Left forelimb (tissue), 1 donor: ENCODE measurements around the gene MYL5.
"Not testable (repeated sequence)": the region's sequence is repeated elsewhere in the genome, so short reads cannot be mapped to it uniquely, and the experiment has no call there.

Experiments used
- DNase-seq: peaks from one replicate; pipeline ENCODE4 v3.0.0-alpha.2; 2018; ENCODE audit warnings: low spot score

MYL5 gene, protein sequence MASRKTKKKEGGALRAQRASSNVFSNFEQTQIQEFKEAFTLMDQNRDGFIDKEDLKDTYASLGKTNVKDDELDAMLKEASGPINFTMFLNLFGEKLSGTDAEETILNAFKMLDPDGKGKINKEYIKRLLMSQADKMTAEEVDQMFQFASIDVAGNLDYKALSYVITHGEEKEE

DNA sequence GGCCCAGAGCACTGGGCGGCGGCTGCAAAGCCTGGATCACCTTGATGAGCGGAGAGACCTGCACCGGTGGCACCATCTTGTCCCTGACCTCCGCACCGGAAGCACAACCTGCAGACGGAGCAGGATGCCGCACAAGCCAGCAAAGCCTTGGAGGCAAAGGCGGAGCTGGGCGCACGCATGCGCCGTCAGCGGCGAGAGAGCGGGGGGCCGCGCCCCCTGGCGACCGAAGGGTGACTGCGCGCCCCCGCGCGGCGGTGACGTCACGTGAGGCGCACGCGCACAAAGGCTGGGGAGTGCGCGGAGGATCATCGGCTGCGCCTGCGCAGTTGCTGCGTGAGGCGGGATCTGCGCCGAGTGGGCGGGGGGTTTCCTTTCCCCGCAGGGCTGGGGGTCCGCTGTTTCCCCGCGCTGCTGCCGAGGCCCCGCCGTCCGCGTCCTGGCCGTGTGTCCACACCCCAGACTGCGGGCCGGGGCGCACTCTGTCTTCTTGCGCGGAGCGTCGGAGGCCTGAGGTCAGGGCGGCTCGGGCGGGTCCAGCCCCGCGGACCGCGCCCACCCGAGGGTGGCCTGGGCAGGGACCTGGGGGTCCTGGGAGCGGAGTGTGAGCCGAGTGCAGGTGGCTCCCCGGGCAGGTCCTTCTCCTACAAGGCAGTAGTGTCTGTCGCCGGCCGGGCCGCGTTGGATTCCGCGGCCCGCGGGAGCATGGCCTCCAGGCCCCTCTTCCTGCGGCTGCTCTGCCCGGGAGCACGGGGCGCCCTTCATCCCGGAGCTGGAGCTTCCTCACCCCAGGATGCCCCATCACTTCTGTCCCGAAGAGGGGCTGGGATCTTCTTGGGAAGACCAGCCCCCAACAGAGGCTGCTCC is at the start of gene MYL5, which contains the start of gene ATP5ME:
TSS of gene MYL5 (plus strand) at position 371 of the 864 bp plus-strand sequence. CDS start 3,485 bp downstream, outside the sequence.
TSS of gene ATP5ME (minus strand) at position 105 of the 864 bp plus-strand sequence. CDS start at position 76, 29 bp downstream.
- DNase-seq = peak; percentile 99

DNA sequence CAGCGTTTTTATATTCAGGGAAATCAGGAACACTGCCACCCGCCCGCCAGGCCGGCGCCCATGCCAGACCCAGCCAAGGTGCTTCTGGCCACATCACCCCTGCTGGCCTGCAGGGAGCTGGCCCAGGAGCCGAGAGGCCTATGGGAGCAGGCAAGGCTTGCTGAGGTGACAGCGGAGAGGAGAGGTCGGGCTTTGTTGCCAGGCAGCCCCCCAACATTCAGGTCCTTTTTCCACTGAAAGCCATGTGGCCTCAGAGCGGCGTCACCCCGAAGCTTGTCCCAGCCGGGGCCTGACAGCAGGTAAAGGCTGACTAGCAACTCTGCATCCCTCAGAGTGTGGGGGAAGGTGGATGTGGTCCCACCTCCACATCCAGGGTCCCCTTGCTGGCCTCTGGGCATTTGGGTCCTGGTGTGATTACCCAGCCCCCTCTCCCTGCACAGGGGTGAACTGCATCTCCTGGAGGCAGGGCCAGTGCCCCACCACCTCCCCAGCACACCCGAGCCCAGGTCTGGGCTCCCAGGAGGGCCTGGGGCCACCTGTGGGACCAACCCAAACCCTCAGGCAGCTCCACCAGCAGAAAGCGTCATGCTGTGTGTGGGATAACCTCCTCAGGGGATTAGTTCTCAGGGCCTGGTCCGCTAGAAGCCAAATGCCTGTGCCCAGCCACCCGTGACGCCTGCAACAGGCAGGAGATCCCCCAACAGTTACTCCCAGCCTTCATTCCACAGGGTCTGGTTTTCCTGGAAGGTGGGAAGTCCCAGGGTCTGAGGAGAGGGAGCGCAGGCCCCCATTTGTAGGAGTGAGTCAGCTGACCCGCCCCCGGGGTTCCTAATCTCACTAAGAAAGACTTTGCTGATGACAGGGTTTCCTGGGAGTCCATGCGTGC is 49.4 kb upstream of the MYL5 start, which contains the start of gene PDE6B:
TSS of gene PDE6B (plus strand) at position 869 of the 886 bp plus-strand sequence. CDS start 54 bp downstream, outside the sequence.
- no peak for DNase-seq

DNA sequence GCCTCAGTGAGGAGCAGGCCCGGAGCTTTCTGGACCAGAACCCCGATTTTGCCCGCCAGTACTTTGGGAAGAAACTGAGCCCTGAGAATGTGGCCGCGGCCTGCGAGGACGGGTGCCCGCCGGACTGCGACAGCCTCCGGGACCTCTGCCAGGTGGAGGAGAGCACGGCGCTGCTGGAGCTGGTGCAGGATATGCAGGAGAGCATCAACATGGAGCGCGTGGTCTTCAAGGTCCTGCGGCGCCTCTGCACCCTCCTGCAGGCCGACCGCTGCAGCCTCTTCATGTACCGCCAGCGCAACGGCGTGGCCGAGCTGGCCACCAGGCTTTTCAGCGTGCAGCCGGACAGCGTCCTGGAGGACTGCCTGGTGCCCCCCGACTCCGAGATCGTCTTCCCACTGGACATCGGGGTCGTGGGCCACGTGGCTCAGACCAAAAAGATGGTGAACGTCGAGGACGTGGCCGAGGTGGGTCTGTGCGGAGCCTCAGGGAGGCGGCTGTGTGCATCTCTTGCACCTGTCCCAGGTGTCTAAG is 48.6 kb upstream of the MYL5 start:
- DNase-seq = peak; percentile 53

DNA sequence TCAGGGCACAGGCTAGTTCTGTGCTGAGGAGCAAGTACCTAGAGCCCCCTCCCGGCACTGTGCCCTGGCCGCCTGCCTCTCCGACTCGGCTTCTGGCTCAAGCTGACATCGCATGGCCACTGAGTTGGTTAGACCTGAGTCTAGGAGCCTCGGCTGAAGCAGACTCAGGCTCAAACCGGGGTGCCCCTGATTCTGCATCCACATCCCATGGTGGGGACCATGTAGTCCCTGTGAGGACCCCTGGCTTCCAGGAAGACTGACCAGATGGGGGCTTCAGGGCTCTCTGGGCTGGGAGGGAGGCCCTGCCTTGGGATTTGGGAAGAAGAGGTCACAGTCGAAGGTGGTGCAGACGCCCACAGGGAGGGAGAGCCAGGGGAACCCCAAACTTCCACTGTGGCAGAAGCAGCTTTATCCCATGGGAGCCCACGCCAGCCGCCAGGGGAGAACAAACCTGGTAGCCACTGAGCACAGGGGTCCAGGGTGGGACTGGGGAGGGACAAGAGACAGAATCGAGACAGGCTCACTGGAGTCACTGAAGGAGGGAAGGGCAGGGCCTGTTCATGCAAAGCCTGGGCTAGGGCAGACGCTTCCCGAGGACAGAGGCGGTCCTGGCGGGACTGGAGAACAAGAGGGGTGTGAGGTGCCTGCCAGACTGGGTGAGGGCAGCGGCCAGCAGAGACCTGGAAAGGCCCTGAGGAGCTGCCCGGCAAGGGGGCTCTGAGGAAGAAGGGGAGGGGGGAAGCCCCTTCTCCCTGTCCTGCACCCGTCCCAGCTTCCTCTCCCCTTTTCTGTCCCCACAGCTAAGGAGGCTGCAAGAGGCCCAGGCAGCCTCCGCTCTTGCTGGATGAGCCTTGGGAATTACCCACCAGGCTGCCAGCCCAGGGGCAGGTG is 47.9 kb upstream of the MYL5 start:
- DNase-seq = peak; percentile 55

DNA sequence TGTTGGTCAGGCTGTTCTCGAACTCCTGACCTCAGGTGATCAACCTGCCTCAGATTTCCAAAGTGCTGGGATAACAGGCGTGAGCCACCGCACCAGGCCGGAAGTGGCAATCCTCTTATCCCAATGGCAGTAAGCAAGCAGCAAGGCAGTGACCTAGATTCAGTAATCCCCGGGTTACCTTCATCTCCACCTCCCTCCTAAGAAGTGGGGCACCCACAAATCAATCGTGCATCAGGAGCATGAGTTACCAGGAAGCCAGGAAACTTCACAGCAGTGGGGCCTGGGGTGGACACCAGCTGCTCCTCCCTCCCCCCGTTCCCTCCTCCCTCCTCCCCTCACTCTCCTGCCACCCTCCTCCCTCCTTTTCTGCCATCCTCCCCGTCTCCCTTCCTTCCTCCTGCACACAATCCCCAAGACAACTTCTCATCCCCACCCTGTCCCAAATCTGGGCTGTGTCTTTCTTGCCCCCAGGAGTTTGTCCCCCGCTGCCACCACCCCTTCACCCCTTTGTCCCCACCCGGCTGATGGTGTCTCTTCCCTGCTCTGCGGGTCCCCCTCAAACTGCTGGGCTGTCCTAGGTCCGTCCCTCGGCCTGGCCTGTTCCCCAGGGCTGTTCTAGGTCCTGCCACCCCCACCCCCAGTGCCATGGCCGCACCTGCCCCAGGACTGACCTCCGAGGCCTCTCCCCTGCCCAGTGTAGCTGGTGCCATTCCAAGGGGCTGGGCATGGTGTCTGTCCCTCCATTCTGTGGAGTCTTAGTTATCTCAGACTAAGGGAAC is 46.8 kb upstream of the MYL5 start:
- DNase-seq = peak; percentile 60

DNA sequence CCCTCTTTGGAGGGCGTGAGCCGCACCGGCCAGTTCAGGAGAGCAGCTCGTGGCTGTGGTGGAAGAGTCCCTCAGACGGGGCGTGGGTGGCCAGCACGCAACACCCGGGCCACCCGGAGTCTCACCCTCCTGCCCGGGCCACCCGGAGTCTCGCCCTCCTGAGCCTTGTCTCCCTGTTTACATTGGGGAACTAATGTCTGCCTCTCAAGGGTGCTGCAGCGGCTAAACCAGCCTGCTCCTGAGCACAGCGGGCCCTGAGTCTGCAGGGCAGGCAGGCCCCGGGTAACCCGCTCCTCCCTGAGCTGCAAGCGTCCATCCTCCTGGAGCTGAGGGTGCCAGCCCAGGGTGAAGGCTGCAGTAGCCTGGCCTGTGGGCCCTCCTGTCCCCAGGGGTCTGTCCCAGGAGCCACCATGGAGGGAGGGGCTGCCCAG is 46.0 kb upstream of the MYL5 start:
- peak; percentile 59 for DNase-seq

DNA sequence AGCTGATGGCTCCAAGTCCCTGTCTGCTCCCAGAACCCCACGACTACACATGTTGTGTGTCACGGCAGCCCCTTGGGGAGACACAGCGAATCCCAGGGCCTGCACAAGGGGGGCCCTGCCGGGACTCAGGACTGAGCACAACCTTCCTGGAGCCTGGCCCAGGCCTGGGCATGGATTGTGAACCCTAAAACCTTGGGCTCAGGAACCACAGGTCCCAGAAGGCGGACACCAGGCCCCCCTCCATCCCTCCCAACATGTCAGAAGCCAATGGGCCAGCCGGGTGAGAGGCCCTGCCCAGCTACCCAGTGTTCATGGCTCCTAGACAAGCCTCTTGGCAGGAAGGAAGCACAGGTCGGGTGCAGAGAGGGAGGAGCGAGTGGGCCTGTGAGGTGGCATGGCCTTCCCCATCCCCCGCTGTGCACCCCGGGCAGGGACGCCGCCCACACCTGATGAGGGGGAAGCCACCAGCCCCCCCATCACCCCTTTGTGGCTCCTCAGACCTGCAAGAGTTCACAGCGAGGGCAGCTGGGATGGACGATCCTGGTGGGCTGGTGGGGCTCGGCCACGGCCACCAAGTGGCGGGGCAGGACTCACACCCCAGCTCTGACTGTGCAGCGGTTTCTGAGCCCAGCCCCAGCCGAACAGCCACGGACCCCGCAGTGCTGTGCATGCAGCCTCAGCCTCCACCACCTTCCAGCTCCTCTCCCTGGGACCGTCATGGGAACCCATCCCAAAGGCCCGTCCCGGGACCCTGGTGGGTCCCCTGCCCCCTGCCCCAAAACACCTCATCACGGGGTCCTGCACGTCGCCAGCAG is 45.3 kb upstream of the MYL5 start:
- peak; percentile 55 for DNase-seq

DNA sequence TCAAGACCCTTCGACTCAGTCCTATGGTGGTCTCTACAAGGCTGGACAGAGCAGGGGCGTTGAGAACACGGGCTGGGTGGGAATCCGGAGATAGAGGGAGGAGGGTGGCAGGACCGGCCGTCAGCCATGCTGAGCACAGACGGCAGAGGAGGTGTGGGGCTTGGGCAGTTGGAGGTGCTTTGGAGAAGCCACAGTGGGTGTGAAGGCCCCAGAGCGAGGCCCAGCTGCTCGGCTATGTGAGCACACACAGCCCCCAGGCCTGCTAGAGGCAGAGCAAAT is 44.8 kb upstream of the MYL5 start:
- DNase-seq = no peak

DNA sequence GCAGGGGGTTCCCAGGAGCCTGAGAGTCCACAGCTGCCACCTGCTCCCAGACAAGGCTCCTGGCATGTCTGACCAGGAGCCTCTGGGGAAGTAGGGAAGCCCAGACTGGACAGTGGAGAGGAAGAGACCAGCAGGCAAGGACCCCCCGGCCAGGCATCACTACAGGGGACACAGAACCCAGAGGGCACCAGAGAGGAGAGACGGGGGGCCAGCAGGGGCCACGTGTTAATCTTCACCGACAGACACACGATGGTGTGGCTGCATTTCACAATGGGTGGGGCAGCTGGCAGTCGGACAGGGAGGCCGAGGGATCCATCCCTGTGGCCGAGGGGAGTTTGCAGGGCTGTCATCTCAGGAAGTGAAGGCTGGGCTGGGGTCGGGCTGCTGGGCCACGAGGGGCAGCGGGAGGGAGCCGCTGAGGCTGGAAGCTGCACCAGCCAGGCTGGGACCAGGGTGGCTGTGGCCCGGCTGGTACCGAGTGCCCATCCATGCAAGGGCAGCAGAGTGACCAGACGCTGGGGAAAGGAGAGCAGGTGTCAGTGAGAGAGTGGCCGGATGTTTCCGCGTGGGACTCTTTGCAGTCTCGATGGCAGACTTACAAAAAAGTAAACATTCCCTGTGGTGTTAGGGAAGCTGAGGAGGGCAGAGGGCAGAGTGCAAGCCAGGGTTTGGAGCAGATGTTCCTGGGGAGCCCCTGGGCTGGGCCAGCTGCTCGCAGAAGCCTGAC is 44.3 kb upstream of the MYL5 start:
- DNase-seq = peak; percentile 56

DNA sequence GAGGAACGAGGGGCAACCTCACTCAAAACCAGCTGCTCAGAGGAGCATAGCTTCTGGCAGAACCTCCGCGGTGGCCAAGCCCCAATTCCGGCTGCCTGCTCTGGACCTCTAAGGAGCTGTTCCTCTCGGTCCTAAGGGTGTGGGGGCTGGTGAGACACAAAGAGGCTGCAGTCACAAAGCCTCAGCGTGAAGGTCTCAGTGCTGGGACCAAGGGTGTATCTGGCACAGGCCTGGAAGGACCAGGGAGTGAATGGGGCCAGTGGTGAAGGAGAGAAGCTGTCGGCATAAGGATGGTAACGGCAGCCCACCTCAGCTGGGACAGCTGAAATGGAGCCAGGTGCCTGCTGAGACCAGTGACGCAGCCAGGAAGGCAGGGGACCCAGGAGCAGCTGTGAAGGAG is 43.7 kb upstream of the MYL5 start:
- DNase-seq = peak; percentile 50

DNA sequence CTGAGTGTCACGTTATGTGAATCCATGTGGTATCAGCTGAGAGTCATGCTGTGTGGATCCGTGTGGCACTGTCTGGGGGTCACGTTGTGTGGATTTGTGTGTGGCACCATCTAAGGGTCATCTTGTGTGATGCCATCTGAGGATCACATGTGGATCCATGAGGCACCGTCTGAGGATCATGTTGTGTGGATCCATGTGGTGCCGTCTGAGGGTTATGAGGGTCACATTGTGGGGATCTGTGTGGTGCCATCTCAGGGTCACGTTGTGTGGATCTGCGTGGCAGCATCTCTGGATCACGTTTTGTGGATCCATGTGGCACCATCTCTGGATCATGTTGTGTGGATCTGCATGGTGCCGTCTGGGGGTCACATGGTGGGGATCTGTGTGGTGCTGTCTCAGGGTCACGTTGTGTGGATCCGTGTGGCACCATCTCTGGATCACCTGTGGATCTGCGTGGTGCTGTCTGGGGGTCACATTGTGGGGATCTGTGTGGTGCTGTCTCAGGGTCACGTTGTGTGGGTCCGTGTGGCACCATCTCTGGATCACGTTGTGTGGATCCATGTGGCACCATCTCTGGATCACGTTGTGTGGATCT is 42.0 kb upstream of the MYL5 start:
- peak; percentile 51 for DNase-seq

DNA sequence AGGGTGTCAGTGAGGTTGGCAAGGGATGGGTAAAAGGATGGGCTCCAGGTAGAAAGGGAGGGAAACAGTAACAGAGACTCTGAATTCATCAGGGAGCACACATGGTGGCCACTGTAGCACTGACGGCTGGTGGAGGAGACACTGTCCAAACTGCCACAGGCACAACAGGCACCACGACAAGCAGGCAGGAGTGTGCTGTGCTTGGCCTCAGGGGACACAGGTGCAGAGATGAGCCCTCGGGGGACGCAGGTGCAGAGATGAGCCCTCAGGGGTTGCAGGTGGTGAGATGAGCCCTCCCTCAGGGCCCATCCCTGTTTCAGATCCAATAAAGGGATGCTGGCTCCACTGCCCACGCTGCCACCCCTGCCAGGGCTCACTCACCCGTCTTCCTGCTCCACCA is 41.4 kb upstream of the MYL5 start:
- no peak for DNase-seq

DNA sequence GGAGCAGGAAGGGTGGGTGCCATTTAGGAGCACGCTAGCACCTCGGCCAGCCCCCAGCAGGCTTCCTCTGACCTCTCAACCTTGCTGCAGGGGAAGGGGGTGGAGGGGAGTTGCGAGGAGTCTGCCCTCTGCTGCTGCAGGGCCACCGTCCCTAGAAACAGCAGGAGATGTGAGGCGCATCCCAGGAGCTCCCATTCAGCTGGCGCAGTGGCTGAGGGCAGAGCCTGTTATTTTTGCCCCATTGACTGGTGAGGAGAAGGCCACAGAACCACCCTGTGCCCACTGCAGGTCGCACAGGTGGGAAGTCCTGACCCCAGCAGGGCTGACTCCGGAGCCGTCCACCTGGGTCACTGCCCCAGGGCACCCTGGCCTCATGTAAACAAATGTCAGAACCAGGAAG is 40.9 kb upstream of the MYL5 start:
- peak; percentile 34 for DNase-seq

DNA sequence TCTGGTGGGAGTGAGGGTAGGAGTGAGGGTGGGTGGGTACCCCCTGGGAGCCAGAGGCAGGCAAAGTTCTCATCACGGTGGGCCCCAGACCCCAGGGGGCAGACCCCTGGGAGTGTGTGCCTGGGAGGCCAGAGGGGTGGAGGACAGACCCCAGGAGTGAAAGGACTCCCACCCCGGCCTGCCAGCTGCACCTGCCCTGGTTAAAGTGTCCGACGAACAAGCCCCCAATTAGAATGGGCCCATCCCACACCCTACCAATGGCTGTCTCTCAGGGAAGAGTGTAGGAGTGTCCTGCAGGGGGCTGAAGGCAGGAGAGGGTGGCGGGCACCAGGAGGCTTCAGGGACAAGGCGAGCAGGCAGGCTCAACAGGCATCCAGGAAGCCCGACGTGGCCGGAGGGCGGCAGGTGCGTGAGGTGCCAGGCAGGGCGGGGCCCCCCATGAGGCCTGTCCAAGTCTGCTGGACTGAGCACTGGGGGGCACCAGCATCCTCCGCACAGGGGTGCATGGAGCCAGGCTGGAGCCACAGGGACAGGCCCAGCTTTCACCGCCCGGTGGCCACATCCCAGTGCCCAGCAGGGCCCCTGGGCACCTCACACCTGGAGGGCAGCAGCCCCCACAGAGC is 40.3 kb upstream of the MYL5 start:
- peak; percentile 48 for DNase-seq

DNA sequence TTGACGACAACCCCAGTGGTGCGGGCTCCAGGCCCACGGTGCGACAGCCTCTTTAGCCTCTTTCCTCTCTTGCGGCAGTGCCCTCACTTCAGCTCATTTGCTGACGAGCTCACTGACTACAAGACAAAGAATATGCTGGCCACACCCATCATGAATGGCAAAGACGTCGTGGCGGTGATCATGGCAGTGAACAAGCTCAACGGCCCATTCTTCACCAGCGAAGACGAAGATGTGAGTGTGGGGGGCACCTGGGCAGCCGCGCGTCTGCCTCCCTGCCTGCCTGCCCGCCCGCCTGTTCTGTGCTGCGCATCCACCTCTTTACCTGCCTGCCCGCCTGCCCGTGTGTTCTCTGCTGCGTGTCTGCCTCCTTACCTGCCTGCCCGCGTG is 39.8 kb upstream of the MYL5 start:
- peak; percentile 42 for DNase-seq

DNA sequence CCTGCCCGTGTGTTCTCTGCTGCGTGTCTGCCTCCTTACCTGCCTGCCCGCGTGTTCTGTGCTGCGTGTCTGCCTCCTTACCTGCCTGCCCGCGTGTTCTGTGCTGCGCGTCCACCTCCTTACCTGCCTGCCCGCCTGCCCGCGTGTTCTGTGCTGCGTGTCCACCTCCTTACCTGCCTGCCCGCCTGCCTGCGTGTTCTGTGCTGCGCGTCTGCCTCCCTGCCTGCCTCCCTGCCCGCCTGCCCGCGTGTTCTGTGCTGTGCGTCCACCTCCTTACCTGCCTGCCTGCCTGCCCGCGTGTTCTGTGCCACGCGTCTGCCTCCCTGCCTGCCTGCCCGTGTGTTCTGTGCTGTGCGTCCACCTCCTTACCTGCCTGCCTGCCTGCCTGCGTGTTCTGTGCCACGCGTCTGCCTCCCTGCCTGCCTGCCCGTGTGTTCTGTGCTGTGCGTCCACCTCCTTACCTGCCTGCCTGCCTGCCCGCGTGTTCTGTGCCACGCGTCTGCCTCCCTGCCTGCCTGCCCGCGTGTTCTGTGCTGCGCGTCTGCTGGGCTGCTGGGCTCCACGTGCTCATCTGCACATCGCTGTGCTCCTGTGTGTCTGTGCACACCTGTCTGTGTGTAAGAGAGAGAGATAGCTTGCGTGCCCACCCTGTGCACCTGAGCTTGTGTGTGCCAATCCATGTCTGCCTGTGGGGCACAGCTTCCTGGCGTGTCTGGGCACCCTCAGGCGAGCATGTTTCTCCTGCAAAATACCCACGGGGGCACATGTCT is 39.1 kb upstream of the MYL5 start:
- not testable (repeated sequence) for DNase-seq
